Hindlimb muscle (tissue), 1 donor: ENCODE results near the gene CNIH1. TPM values are rescaled to one million over a fixed set of nuclear protein-coding genes. Genes with fewer than 3 reads are reported as not detected.
"Not testable (repeated sequence)": the region's sequence is repeated elsewhere in the genome, so short reads cannot be mapped to it uniquely, and the experiment has no call there.

ENCODE experiments used
- DNase-seq: peaks from one replicate; pipeline ENCODE4 v3.0.0-alpha.2; 2013
- polyA plus RNA-seq: library from polyadenylated mRNA; unstranded; fragments of 120-200 nt; gene quantifications from one replicate; pipeline ENCODE4 v1.2.1, GENCODE V29; 2013; ENCODE audit not compliant: insufficient read length

CNIH1 gene
- polyA plus RNA-seq, 1 donor: 155 TPM

DNA sequence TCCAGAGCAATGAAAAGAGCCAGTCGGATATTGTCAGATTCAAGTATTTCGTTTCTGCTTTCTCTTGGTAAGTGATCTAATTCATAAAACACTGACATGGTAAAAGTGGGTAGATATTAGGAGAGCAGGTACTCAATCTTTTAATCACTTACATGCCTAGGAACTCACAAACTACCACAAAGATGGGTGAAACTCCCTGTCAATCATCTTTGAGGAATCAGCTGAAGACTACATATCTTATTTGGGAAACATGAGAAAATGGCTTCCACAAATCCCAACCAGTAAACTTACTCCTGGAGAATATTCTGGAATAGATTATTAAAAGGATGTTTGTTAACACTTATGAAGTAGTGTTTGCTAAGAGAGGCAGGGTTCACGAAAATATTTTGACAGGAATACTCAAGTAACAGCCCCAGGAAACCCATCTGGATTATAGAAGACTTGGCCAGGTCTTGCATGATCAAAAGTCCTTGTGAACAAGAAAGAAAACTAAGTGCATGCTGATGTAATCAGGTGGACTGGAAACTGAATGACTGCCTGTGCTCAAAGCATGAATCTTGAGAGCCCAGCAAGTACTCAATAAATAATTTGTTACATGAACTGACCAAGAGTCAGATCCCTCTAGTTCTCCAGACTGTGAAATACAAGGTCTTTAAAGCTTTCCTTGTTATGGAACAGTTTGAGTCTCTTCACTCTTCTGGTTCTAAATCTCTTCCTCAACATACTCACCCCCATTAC is 15.5 kb downstream of the CNIH1 start:
- no peak for DNase-seq

DNA sequence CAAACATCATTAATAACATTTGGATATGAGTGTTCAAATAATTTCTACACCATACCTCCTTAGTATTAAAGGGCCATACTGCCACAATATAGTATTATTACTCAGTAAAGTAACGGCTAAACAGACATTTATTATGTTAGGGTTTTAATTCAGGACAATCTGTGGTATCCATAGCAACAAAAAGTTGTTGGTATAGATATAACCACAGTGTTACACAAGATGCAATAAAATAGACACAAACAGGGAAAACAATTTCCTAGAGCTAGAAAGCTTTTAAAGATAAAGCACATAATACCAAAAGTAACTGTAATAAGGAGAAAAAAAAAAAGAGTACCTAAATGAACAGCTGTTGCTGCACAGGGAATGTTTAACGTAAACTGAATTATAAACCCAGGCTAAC is 16.1 kb downstream of the CNIH1 start:
- DNase-seq: no peak

DNA sequence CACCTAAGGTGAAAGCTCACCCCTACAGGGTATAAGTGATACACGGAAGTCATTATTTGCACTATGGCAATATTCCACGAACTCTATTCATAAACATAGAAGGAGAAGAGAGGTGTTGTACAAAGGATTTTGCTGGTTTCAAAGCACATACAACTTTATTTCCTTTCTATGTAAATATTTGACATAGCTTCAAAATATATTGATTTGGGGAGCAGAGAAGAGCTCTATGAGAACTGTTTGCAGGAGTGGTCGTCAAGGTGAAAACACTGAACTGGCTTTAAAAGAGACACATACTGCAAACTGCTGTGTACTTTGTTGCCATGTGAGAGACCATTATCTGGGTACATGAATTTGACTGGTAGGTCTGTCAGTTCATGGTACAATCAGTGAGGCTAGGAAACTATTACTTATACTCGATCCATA is 16.7 kb downstream of the CNIH1 start:
- DNase-seq: no peak

- no peak for DNase-seq
Measured at GRCh38 chr14:54423991-54424390, 17.2 kb downstream of the CNIH1 start.

GRCh38 chr14:54420478-54421142 is 20.6 kb downstream of the CNIH1 start:
- peak; percentile 19 for DNase-seq

- DNase-seq: no peak
Measured at GRCh38 chr14:54411371-54411770, 29.8 kb downstream of the CNIH1 start.

DNA sequence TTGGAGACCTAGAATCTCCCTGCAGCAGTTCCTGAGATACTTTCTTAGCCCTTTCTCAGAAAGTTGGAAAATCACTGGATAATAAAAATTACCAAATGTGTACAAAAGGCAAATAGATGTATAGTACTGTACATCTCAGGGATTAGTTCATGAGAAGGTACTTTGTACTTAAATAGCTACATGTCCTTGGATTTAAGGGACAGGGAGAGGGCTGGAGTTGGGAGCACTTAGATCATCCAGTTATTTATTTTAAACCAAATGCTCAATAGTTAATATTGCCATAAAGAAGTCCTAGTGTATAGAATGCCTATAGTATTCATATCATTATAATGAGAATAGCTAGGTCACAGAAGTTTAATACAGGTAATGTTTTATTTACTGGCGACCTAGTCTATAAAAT is 31.0 kb downstream of the CNIH1 start:
- no peak for DNase-seq

GRCh38 chr14:54403401-54404005 is 37.7 kb downstream of the CNIH1 start:
- DNase-seq: not testable (repeated sequence)

DNA sequence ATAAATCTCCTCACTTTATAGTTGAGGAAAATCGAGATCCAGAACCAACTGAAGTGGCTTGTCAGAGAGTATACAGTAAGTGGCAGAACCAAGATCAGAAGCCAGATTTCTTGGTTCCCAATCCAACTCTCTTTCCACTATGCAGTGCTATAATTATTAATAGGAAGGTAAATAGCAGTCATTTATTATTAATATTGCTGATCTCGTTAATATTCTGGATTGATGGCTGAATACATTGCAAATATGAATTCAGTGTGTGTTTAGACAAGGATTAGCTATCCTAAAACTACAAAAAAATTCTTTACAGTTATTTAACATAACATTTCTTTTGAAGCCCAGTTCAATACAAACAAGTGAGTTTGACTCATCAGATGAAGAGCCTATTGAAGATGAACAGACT is 41.6 kb downstream of the CNIH1 start:
- no peak for DNase-seq

GRCh38 chr14:54396493-54397335 is 44.5 kb downstream of the CNIH1 start, which contains the start of gene CDKN3:
Gene CDKN3, plus strand, starts transcription at chr14:54397007. Its CDS starts 62 bp downstream, at chr14:54397069.
- peak; percentile 98 for DNase-seq

DNA sequence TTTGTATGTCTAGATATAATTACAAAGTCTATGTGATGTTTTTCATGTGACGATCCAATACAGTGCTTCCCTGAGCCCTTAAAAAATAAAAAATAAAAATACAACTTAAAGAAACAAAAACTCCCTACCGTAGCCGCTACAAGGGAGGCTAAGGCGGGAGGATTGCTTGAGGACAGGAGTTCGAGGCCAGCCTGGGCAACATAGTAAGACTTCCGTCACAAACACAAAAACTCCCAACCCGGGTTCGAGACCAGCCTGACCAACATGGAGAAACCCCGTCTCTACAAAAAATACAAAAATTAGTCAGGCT is 45.0 kb downstream of the CNIH1 start:
- peak; percentile 11 for DNase-seq

DNA sequence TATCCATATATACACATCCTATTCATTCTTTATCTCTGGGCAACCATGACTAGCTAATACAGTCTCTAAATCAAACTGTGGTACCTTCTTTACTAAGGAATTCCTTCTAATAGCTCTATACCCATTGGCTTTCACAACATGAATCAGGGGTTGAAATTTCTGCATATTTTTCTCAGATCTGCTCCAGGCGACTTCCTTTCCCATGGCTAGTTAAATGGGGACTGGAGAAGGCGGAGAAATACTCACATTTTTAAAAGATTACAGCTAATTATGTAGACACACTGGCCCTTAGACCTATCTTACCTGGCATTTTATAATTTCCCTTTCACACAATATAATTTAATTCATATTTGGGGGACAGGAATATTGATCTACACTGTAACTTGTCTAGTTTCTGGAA is 45.5 kb downstream of the CNIH1 start:
- DNase-seq: no peak

GRCh38 chr14:54395284-54395683 is 45.9 kb downstream of the CNIH1 start:
- no peak for DNase-seq

GRCh38 chr14:54394596-54394995 is 46.6 kb downstream of the CNIH1 start:
- DNase-seq: no peak

DNA sequence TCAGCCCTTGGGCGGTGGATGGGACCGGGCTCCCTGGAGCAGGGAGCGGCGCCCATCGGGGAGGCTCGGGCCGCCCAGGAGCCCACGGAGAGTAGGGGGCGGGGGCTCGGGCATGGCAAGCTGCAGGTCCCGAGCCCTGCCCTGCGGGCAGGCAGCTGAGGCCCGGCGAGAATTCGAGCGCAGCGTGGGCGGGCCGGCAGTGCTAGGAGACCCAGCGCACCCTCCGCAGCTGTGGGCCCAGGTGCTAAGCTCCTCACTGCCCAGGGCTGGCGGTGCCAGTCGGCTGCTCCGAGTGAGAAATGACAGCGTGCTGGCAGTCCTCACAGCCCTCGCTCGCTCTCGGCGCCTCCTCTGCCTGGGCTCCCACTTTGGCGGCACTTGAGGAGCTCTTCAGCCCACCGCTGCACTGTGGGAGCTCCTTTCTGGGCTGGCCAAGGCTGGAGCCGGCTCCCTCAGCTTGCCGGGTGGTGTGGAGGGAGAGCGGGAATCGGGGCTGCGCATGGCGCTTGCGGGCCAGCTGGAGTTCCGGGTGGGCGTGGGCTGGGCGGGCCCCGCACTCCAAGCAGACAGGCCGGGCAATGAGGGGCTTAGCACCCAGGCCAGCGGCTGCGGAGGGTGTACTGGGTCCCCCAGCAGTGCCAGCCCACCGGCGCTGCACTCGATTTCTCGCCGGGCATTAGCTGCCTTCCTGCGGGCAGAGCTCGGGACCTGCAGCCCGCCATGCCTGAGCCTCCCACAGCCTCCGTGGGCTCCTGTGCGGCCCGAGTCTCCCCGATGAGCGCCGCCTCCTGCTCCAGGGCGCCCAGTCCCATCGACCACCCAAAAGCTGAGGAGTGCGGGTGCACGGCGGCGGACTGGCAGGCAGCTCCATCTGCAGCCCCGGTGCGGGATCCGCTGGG is 47.9 kb downstream of the CNIH1 start:
- DNase-seq: not testable (repeated sequence)

- DNase-seq: no peak
Measured at GRCh38 chr14:54392131-54392859, 48.9 kb downstream of the CNIH1 start.

DNA sequence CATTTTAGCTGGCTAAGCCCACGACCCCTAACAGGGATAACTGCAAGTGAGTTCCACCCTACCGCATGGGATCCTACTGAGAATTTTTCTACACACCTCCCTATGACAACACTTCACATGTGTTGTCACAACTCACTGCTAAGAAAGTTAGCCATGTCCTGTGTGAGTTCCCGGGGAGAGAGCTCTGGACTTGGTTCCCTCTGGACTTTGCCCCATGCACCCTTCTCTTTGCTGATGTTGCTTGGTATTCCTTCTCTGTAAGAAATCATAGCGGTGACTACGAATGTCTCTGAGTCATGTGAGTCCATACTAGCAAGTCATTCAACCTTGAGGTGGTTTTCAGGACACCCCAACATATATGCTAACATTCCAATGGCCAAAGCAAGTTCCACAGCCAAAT is 53.8 kb downstream of the CNIH1 start:
- no peak for DNase-seq

DNA sequence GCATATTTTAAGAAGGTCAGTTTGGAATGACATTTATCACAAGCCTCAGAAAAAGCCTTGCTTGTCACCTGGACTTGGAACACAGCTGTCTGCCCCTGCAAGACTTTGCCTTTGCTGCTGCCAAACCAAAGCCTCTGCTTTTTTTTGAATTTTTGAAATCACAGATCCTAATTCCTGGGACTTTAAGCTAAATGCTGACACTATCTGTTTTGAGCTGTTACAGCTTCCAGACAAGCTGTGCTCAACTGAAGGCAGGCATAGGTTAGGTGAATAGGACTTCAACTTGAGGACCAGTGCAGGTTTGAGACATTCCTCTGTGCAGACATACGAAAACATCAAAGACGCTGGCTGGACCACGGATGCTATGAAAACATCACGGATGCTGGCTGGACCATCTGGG is 55.6 kb downstream of the CNIH1 start:
- DNase-seq: no peak

- DNase-seq: no peak
Measured at GRCh38 chr14:54383835-54384234, 57.3 kb downstream of the CNIH1 start.

DNA sequence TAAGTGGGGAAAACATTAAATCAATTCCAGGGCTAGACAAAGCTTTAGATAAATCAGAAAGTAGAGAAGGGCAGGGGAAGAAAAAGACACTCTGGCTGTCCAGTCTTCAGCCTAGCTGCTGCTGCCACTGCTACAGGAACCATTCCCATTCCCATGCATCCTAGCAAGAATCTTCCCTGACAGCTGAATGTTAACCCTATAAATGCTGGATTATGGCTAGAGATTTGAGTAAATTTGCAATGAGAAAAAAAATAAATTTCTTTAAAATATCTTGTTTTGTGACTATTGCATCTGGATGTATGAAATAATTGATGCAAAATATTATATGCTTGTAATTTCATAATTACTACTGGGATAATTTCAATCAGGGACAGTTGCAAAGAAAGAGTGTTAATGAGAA is 59.4 kb downstream of the CNIH1 start:
- no peak for DNase-seq

- DNase-seq: not testable (repeated sequence)
Measured at GRCh38 chr14:54380558-54380957, 60.6 kb downstream of the CNIH1 start.
